Smooth muscle cell (in vitro differentiated cells): ENCODE results near the gene SAMMSON. TPM values are rescaled to one million over a fixed set of nuclear protein-coding genes. Genes with fewer than 3 reads are reported as not detected.

Experiments used
- DNase-seq: peaks from one replicate; lab custom pipeline; 2025; ENCODE audit not compliant: unreplicated experiment; lab: John Stamatoyannopoulos, UW
- H2AFZ ChIP-seq: fragments of 200-600 bp; sonication (generic); 2 replicates; pipeline ENCODE4 v1.6.0; 2016; ENCODE audit warnings: antibody characterized with exemption, low read depth, mild to moderate bottlenecking
- H3F3A ChIP-seq: fragments of 200-600 bp; sonication (generic); 2 replicates; pipeline ENCODE4 v1.6.0; 2017; ENCODE audit warnings: antibody characterized with exemption, low read depth
- H3K27ac ChIP-seq: fragments of 200-600 bp; sonication (generic); 2 replicates; pipeline ENCODE4 v1.5.1; 2016; ENCODE audit warnings: low read depth, mild to moderate bottlenecking
- H3K27me3 ChIP-seq: fragments of 200-600 bp; sonication (generic); 2 replicates; pipeline ENCODE4 v1.6.1; 2016; ENCODE audit warnings: low read depth, mild to moderate bottlenecking
- H3K36me3 ChIP-seq: fragments of 200-600 bp; sonication (generic); 2 replicates; pipeline ENCODE4 v1.5.1; 2016; ENCODE audit warnings: low read depth
- H3K4me1 ChIP-seq: fragments of 200-600 bp; sonication (generic); 2 replicates; pipeline ENCODE4 v1.5.1; 2016; ENCODE audit warnings: low read depth
- H3K4me2 ChIP-seq: fragments of 200-600 bp; sonication (generic); 2 replicates; pipeline ENCODE4 v1.6.0; 2016; ENCODE audit warnings: mild to moderate bottlenecking
- H3K4me3 ChIP-seq: fragments of 200-600 bp; sonication (generic); 2 replicates; pipeline ENCODE4 v1.5.1; 2016; ENCODE audit warnings: mild to moderate bottlenecking
- H3K79me2 ChIP-seq: fragments of 200-600 bp; sonication (generic); 2 replicates; pipeline ENCODE4 v1.6.0; 2016; ENCODE audit warnings: low read depth, mild to moderate bottlenecking
- H3K9ac ChIP-seq: fragments of 200-600 bp; sonication (generic); 2 replicates; pipeline ENCODE4 v1.6.0; 2016; ENCODE audit warnings: low read depth
- H3K9me3 ChIP-seq: fragments of 200-600 bp; sonication (generic); replicated peaks from 2 replicates; pipeline ENCODE4 v1.5.1; 2016; ENCODE audit warnings: low read depth
- H4K20me1 ChIP-seq: fragments of 200-600 bp; sonication (generic); 2 replicates; pipeline ENCODE4 v1.6.0; 2016; ENCODE audit warnings: low read depth
- CTCF ChIP-seq: fragments of 200-600 bp; sonication (generic); IDR thresholded peaks from 2 replicates; pipeline ENCODE4 v1.5.1; 2017; ENCODE audit warnings: borderline replicate concordance, mild to moderate bottlenecking, antibody characterized with exemption; ENCODE audit not compliant: insufficient read depth, poor library complexity, severe bottlenecking
- WGBS: methylation state at CpG from one replicate; pipeline ENCODE4 v1.1.7; 2016; ENCODE audit warnings: low lambda C conversion rate; 5-methylcytosine and 5-hydroxymethylcytosine counted together
- polyA plus RNA-seq: library from polyadenylated mRNA; unstranded; fragments of >200 nt; fragmentation: Nextera tagmentation; extraction: Ambion mirVana; gene quantifications from 2 replicates; pipeline ENCODE4 v1.2.1, GENCODE V29; 2016
- total RNA-seq: library from RNA; depleted of rRNA; stranded (reverse); fragments of >200 nt; gene quantifications from 2 replicates; pipeline ENCODE4 v1.2.3, GENCODE V29; 2014

Gene SAMMSON
- total and polyA plus RNA-seq, 2 experiments from 2014 or later = not detected

GRCh38 chr3:70020906-70021660, 21.6 kb downstream of the SAMMSON start:
- TF ChIP-seq CTCF = no peak
- no peak overlapping the region for H3K9ac ChIP-seq
- no peaks in the 10 kb centered on the region for H3K79me2 ChIP-seq
- no peaks in the 10 kb centered on the region for H3K36me3 ChIP-seq
- no peaks in the 10 kb centered on the region for H3K4me1 ChIP-seq
- H2AFZ ChIP-seq = peak overlapping the region; percentile 66
- peak overlapping the region; percentile 36 for H3K4me2 ChIP-seq
- H3K9me3 ChIP-seq = no peaks in the 10 kb centered on the region
- H3K27ac ChIP-seq = peak overlapping the region; percentile 40
- H3K4me3 ChIP-seq = no peak overlapping the region
- no peaks in the 10 kb centered on the region for H3F3A ChIP-seq
- DNase-seq = no peak
- 50% methylated on average over 3 of the region's 3 CpGs for WGBS
- H3K27me3 ChIP-seq = no peaks in the 10 kb centered on the region
- no peaks in the 10 kb centered on the region for H4K20me1 ChIP-seq

- Histone ChIP-seq H3K4me1 (no peaks in the 10 kb centered on the region), H3K36me3 (no peaks in the 10 kb centered on the region), H3K4me2 (no peak overlapping the region), H2AFZ (no peak overlapping the region), H3K4me3 (no peak overlapping the region), H3K9me3 (no peaks in the 10 kb centered on the region), H3K79me2 (no peaks in the 10 kb centered on the region), H3K27me3 (peaks cover 9% of the 10 kb centered on the region), H3F3A (no peaks in the 10 kb centered on the region), H3K9ac (no peak overlapping the region), H3K27ac (no peak overlapping the region), H4K20me1 (no peaks in the 10 kb centered on the region)
- no peak for TF ChIP-seq CTCF
- DNase-seq = no peak
Observed at GRCh38 chr3:70028361-70028760, 28.8 kb downstream of the SAMMSON start.

- Histone ChIP-seq H3K36me3 (no peaks in the 10 kb centered on the region), H3K27me3 (peaks cover 2% of the 10 kb centered on the region), H3K9ac (no peak overlapping the region), H3K4me1 (no peaks in the 10 kb centered on the region), H3K4me3 (no peak overlapping the region), H2AFZ (no peak overlapping the region), H3K4me2 (no peak overlapping the region), H3K9me3 (no peaks in the 10 kb centered on the region), H4K20me1 (no peaks in the 10 kb centered on the region), H3K27ac (no peak overlapping the region), H3K79me2 (no peaks in the 10 kb centered on the region), H3F3A (no peaks in the 10 kb centered on the region)
- 79% methylated on average over 1 of the region's 1 CpG for WGBS
- DNase-seq = no peak
- TF ChIP-seq CTCF = no peak
Observed at GRCh38 chr3:70038693-70039092, 39.2 kb downstream of the SAMMSON start.

- Histone ChIP-seq H3K9ac (no peak overlapping the region), H3K4me1 (no peaks in the 10 kb centered on the region), H2AFZ (no peak overlapping the region), H4K20me1 (no peaks in the 10 kb centered on the region), H3K36me3 (no peaks in the 10 kb centered on the region), H3K4me3 (no peak overlapping the region), H3K27me3 (no peaks in the 10 kb centered on the region), H3K4me2 (no peak overlapping the region), H3F3A (no peaks in the 10 kb centered on the region), H3K9me3 (no peaks in the 10 kb centered on the region), H3K79me2 (no peaks in the 10 kb centered on the region), H3K27ac (no peak overlapping the region)
- 75% methylated on average over 3 of the region's 3 CpGs for WGBS
- no peak for TF ChIP-seq CTCF
- DNase-seq = no peak
Observed at GRCh38 chr3:70040386-70040785, 40.9 kb downstream of the SAMMSON start.
